PC-9 (cell line): ENCODE measurements around the gene FAM131B. TPM values are rescaled to one million over a fixed set of nuclear protein-coding genes. Genes with fewer than 3 reads are reported as not detected.

ENCODE experiments used
- BruUV-seq: library from RNA; stranded (reverse); fragments of 400-500 nt; replicated peaks from 2 replicates; lab custom pipeline; 2021; lab: Mats Ljungman, UMichigan
- CTCF ChIA-PET: fragments of 300-600 bp; sonication (Branson Sonifier 250); formaldehyde crosslinking; loops from one replicate; lab custom pipeline; 2022; ENCODE audit warnings: antibody characterized with exemption; lab: Charles Lee
- POLR2A ChIA-PET: fragments of 300-600 bp; sonication (Branson Sonifier 250); formaldehyde crosslinking; loops from one replicate; lab custom pipeline; 2022; ENCODE audit warnings: antibody characterized with exemption; ENCODE audit not compliant: unreplicated experiment; lab: Charles Lee
- DNase-seq, 2 experiments: peaks; one replicate each; pipeline versions ENCODE4 v3.0.0 to v3.0.0-alpha.2; 2015 to 2022; ENCODE audit warnings: mixed read lengths in 1 of 2
- H2AFZ ChIP-seq: fragments of 200-600 bp; sonication (generic); 2 replicates; pipeline ENCODE4 v1.8.1; 2017; ENCODE audit warnings: antibody characterized with exemption
- H3F3A ChIP-seq: fragments of 200-600 bp; sonication (generic); 2 replicates; pipeline ENCODE4 v1.8.1; 2017; ENCODE audit warnings: antibody characterized with exemption, mild to moderate bottlenecking, low read depth; ENCODE audit not compliant: insufficient read depth
- H3K27ac ChIP-seq: fragments of 200-600 bp; sonication (generic); 2 replicates; pipeline ENCODE4 v1.6.1; 2016; ENCODE audit warnings: mixed run types
- H3K27me3 ChIP-seq: fragments of 200-600 bp; sonication (generic); 2 replicates; pipeline ENCODE4 v1.6.1; 2016; ENCODE audit warnings: low read depth, mixed run types; ENCODE audit not compliant: insufficient read depth
- H3K36me3 ChIP-seq: fragments of 200-600 bp; sonication (generic); 2 replicates; pipeline ENCODE4 v1.6.1; 2016; ENCODE audit warnings: low read depth, mixed run types
- H3K4me1 ChIP-seq: fragments of 200-600 bp; sonication (generic); replicated peaks from 2 replicates; pipeline ENCODE4 v1.6.1; 2016; ENCODE audit warnings: mixed run types; ENCODE audit not compliant: insufficient read depth
- H3K4me2 ChIP-seq: fragments of 200-600 bp; sonication (generic); 2 replicates; pipeline ENCODE4 v1.6.1; 2017; ENCODE audit warnings: mixed run types
- H3K4me3 ChIP-seq: fragments of 200-600 bp; sonication (generic); 2 replicates; pipeline ENCODE4 v1.6.1; 2016; ENCODE audit warnings: mixed run types
- H3K79me2 ChIP-seq: fragments of 200-600 bp; sonication (generic); 2 replicates; pipeline ENCODE4 v1.6.1; 2017; ENCODE audit warnings: low read depth, mixed run types
- H3K9me2 ChIP-seq: fragments of 200-600 bp; sonication (generic); 2 replicates; pipeline ENCODE4 v1.8.1; 2017; ENCODE audit warnings: mild to moderate bottlenecking; ENCODE audit not compliant: insufficient read depth
- H3K9me3 ChIP-seq: fragments of 200-600 bp; sonication (generic); 2 replicates; pipeline ENCODE4 v1.8.1; 2016; ENCODE audit warnings: low read depth; ENCODE audit not compliant: insufficient read depth
- H4K20me1 ChIP-seq: fragments of 200-600 bp; sonication (generic); 2 replicates; pipeline ENCODE4 v1.8.1; 2017; ENCODE audit not compliant: insufficient read depth
- EZH2 ChIP-seq: fragments of 200-600 bp; sonication (generic); IDR thresholded peaks from 2 replicates; pipeline ENCODE4 v1.8.0; 2017; ENCODE audit warnings: antibody characterized with exemption, low read depth
- intact Hi-C: fragments of 100-400 bp; cut with micrococcal nuclease; formaldehyde crosslinking; loops from one replicate; pipeline ENCODE4 v1.10.0; 2022; ENCODE audit not compliant: unreplicated experiment
- total RNA-seq: library from RNA; stranded (reverse); gene quantifications from 2 replicates; pipeline ENCODE4 v1.2.3, GENCODE V29; 2021
- TF ChIP-seq, protein P1 (sequence below): fragments of 200-600 bp; sonication (generic); conservative IDR thresholded peaks from 2 replicates; pipeline ENCODE4 v1.6.1; 2017; ENCODE audit warnings: mixed run types, antibody characterized with exemption, mild to moderate bottlenecking, moderate library complexity

Gene FAM131B
- total RNA-seq, 1 experiment from 2014 or later: 0.65 TPM

DNA sequence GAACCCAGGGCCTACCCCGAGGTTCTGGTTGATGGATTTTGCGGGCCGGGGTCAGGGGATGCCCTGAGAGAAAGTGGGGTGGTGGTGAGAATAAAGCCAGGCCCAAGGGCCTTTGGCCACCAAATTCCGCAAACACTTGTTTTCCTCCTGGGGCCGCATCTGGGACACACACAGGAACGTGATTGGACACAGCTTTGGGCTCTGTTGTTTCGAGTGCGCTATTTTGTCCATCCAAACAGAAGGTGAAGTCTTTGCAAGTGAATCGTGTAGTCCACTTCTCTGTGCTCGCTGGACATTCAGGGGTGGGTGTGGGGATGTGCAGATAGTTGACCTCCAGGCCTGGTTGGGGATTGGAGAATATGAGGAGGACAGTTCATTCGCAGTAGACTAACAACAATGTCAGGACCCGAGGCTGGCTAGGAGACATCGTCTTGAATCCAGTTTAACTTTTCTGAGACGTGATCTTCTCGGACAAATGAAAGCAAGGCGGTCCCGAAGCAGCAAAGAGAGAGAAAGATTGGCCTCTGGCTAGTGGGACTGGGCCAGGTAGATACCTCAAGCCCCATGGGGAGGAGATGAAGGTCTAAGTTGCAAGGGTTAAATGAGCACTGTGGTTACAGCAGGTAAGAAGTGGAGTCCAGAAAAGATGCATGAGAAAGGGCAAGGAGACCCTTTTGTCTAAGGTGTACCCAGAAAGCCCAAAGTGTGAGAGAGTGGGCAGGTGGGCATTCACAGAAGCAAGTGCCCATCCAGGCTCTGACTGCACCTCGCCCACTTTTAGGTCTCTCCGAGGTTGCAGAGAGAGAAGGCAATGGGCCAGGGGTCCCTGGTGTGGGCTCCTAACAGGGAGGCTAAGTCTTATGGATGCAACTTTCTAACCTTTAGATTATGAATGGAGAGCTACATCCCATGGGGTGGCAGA, 764 bp upstream of the FAM131B start:
- Histone ChIP-seq H3K27me3 (peaks cover 58% of the 10 kb centered on the region), H3K4me3 (peak overlapping the region; percentile 76; the same call in 1 of the 2 replicates), H3K4me1 (peaks cover 20% of the 10 kb centered on the region), H2AFZ (no peak overlapping the region), H3F3A (peaks cover 17% of the 10 kb centered on the region), H3K79me2 (no peaks in the 10 kb centered on the region), H3K9me3 (no peaks in the 10 kb centered on the region), H3K36me3 (no peaks in the 10 kb centered on the region), H3K27ac (no peak overlapping the region), H3K4me2 (peak overlapping the region; percentile 94), H3K9me2 (no peaks in the 10 kb centered on the region), H4K20me1 (no peaks in the 10 kb centered on the region)
- POLR2A ChIA-PET: no interaction called here
- TF ChIP-seq, protein P1, sequence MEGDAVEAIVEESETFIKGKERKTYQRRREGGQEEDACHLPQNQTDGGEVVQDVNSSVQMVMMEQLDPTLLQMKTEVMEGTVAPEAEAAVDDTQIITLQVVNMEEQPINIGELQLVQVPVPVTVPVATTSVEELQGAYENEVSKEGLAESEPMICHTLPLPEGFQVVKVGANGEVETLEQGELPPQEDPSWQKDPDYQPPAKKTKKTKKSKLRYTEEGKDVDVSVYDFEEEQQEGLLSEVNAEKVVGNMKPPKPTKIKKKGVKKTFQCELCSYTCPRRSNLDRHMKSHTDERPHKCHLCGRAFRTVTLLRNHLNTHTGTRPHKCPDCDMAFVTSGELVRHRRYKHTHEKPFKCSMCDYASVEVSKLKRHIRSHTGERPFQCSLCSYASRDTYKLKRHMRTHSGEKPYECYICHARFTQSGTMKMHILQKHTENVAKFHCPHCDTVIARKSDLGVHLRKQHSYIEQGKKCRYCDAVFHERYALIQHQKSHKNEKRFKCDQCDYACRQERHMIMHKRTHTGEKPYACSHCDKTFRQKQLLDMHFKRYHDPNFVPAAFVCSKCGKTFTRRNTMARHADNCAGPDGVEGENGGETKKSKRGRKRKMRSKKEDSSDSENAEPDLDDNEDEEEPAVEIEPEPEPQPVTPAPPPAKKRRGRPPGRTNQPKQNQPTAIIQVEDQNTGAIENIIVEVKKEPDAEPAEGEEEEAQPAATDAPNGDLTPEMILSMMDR: no peak
- peak; percentile 98 for TF ChIP-seq EZH2
- no TSS peak for BruUV-seq
- CTCF ChIA-PET: no interaction called here
- DNase-seq: no peak
- intact Hi-C loops: no loop called here

DNA sequence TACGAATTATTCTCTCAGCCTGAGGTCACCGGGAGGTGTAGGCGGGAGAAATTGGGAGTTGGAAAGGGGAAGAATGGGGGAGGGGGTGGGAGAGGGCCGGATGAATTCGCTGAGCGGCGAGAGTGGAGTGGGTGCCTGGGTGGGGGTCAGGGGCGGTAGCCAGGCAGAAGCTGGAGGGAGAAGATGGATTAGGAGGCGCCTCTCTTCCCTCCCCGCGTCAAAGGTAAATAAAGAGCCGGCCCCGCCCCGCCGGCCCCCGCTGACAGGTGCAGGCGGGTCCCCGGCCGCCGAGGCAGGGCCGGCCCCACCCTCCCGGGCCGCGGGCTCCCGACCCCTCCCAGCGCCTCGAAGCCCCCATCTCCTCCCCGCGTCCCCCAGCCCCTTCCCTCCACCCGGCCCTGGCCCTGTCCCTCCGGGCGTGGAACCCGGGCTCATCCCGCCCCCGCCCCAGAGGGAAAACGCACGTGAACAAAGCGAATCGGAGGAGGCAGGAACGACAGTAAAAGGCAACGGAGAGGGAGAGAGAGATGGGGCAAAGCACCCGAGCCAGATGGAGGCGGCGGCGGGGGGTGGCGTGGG, 872 bp downstream of the FAM131B start:
- no TSS peak for BruUV-seq
- CTCF ChIA-PET: interaction anchor here (0.7 kb wide), 1 partner anchor 16 kb away, joined by 9 read pairs; no protein-coding TSS in a partner anchor
- Histone ChIP-seq H3K79me2 (no peaks in the 10 kb centered on the region), H4K20me1 (no peaks in the 10 kb centered on the region), H3F3A (peaks cover 13% of the 10 kb centered on the region; the same call in 1 of the 2 replicates), H3K27me3 (peaks cover 60% of the 10 kb centered on the region), H3K4me3 (peak overlapping the region; percentile 76), H3K4me2 (peak overlapping the region; percentile 94), H3K27ac (no peak overlapping the region), H3K9me2 (no peaks in the 10 kb centered on the region), H3K9me3 (no peaks in the 10 kb centered on the region), H3K36me3 (no peaks in the 10 kb centered on the region), H3K4me1 (peaks cover 9% of the 10 kb centered on the region; the same call in 1 of the 2 replicates), H2AFZ (peak overlapping the region; percentile 80)
- intact Hi-C loops: no loop called here
- POLR2A ChIA-PET: no interaction called here
- no peak for DNase-seq
- TF ChIP-seq EZH2: no peak
- TF ChIP-seq, protein P1: no peak

DNA sequence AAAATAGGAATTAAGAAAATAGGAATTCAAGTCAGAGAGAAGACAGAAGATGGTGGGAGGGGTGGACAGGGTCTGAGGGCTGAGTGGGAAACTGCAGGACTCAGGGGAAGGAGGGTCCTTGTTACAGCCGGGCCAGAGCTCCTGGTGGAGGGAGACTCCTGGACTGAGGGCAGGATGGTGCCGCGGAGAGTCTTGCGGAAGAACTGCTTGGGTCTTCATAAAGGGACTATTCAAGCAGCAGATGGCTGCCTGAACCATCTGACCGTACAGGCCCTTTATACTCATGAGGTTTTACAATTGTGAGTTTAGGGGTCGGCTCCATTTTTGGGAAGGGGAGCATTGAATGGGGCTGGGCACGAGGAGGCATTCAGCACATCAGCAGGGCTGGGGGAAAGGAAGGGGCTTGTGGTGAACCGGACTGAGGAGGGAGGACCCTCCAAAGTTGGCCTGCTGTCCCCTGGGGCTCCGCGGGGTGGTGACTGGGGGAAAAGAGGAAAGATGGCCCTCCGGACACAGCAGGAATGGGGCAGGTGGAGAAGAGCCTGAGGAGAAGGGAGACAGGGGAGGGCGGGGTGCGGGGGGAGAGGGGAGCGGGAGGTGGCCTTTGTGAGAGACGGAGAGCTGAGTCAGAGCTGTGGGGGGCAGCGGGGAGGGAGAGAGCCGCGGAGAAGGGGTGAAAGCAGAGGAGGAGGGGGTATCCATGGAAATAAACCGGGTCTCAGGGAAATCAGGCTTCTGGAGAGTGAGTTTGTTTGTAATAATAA, 1.5 kb downstream of the FAM131B start:
- peak overlapping the region; percentile 94 for H3K4me2 ChIP-seq
- no peaks in the 10 kb centered on the region for H3K9me3 ChIP-seq
- H3K27me3 ChIP-seq: peaks cover 62% of the 10 kb centered on the region
- no TSS peak for BruUV-seq
- H3K9me2 ChIP-seq: no peaks in the 10 kb centered on the region
- no peak for DNase-seq
- H3K79me2 ChIP-seq: no peaks in the 10 kb centered on the region
- TF ChIP-seq, protein P1: no peak
- no peak for TF ChIP-seq EZH2
- intact Hi-C loops: no loop called here
- H4K20me1 ChIP-seq: no peaks in the 10 kb centered on the region
- H3K4me3 ChIP-seq: peak overlapping the region; percentile 76; the same call in 1 of the 2 replicates
- H3K36me3 ChIP-seq: no peaks in the 10 kb centered on the region
- CTCF ChIA-PET: no interaction called here
- peaks cover 9% of the 10 kb centered on the region; the same call in 1 of the 2 replicates for H3K4me1 ChIP-seq
- H3F3A ChIP-seq: peaks cover 11% of the 10 kb centered on the region; the same call in 1 of the 2 replicates
- POLR2A ChIA-PET: no interaction called here
- no peak overlapping the region for H2AFZ ChIP-seq
- no peak overlapping the region for H3K27ac ChIP-seq
